ENCODE data around the gene C16orf46. TPM values are rescaled to one million over a fixed set of nuclear protein-coding genes. Genes with fewer than 3 reads are reported as not detected.
A peak's percentile ranks its signal among the peaks of the same experiment; 100 is the strongest.

C16orf46 gene
- total and polyA plus RNA-seq, 2 of the 13 experiments (the other 11 are each of a cell fraction or from before 2014, with no cell fraction given), result 0.38 to 0.55 TPM

- TF ChIP-seq ATF6 (CRISPR knock-in tag; conservative IDR thresholded peaks at IDR 0.05) (no peak), ZNF280D (CRISPR knock-in tag; IDR thresholded peaks at IDR 0.05) (no peak; the same call in 1 of the 2 replicates), FOXK1 (CRISPR knock-in tag; IDR thresholded peaks at IDR 0.05; ENCODE audit: borderline replicate concordance, low read depth) (peak; percentile 60), MAX (IDR thresholded peaks at IDR 0.05) (peak; percentile 78), CBX1 (IDR thresholded peaks at IDR 0.05; ENCODE audit: low read depth) (peak; percentile 90), MED13 (CRISPR knock-in tag; IDR thresholded peaks at IDR 0.05) (no peak), ESRRA (CRISPR knock-in tag; IDR thresholded peaks at IDR 0.05; ENCODE audit: low read depth) (peak; percentile 58; the same call in 1 of the 2 replicates), KLF12 (CRISPR knock-in tag; IDR thresholded peaks at IDR 0.05; ENCODE audit: borderline replicate concordance) (peak; percentile 83), CBX5 (CRISPR knock-in tag; IDR thresholded peaks at IDR 0.05; ENCODE audit: borderline replicate concordance) (peak; percentile 68; the same call in 1 of the 2 replicates), MXI1 (IDR thresholded peaks at IDR 0.05; ENCODE audit: borderline replicate concordance, low read depth, low read length) (peak; percentile 98; the same call in 2 of the 3 replicates), ZNF776 (CRISPR knock-in tag; IDR thresholded peaks at IDR 0.05) (peak; percentile 83; the same call in 1 of the 2 replicates), ZNF557 (CRISPR knock-in tag; IDR thresholded peaks at IDR 0.05) (peak; percentile 71; the same call in 1 of the 2 replicates), SNRNP70 (IDR thresholded peaks at IDR 0.05; ENCODE audit: low read depth, low read length) (no peak), ARID4A (CRISPR knock-in tag; IDR thresholded peaks at IDR 0.05; ENCODE audit: borderline replicate concordance) (peak; percentile 100), SMYD3 (CRISPR knock-in tag; IDR thresholded peaks at IDR 0.05) (0 out of 2 replicates have a peak, but pooled peaks have one; percentile 30), NR1H2 (CRISPR knock-in tag; IDR thresholded peaks at IDR 0.05; ENCODE audit: borderline replicate concordance, low read depth) (no peak), HNF1B (CRISPR knock-in tag; IDR thresholded peaks at IDR 0.05) (peak; percentile 94; the same call in 1 of the 2 replicates)
Measured at GRCh38 chr16:81077076-81077940, at the start of gene C16orf46 (continued).

Measured in HepG2 (cell line).